HTERT RPE-1 (cell line): ENCODE results near the gene NHERF2.

ENCODE experiments used
- in situ Hi-C: fragments of 300-500 bp; cut with MboI; formaldehyde crosslinking; loops from 4 replicates; pipeline ENCODE4 v1.14.3; 2020; ENCODE audit warnings: low sequenced_read_pairs

Gene NHERF2

GRCh38 chr16:2079311-2079800, 52.7 kb downstream of the NHERF2 start:
- in situ Hi-C loops: no loop called here

GRCh38 chr16:2079991-2080390, 53.3 kb downstream of the NHERF2 start:
- in situ Hi-C loops: no loop called here

- in situ Hi-C loops: no loop called here
Observed at GRCh38 chr16:2081201-2082084, 54.7 kb downstream of the NHERF2 start.

GRCh38 chr16:2082171-2082982, 55.7 kb downstream of the NHERF2 start:
- in situ Hi-C loops: no loop called here

- in situ Hi-C loops: no loop called here
Observed at GRCh38 chr16:2082983-2083364, 56.3 kb downstream of the NHERF2 start.

GRCh38 chr16:2083409-2083808, 56.7 kb downstream of the NHERF2 start:
- in situ Hi-C loops: no loop called here

GRCh38 chr16:2083876-2084780, 57.4 kb downstream of the NHERF2 start:
- in situ Hi-C loops: no loop called here

- in situ Hi-C loops: no loop called here
Observed at GRCh38 chr16:2084895-2085625, 58.4 kb downstream of the NHERF2 start.

GRCh38 chr16:2085669-2086068, 59.0 kb downstream of the NHERF2 start:
- in situ Hi-C loops: no loop called here

GRCh38 chr16:2086106-2086742, 59.5 kb downstream of the NHERF2 start:
- in situ Hi-C loops: no loop called here

GRCh38 chr16:2086812-2087747, 60.4 kb downstream of the NHERF2 start:
- in situ Hi-C loops: no loop called here

GRCh38 chr16:2087748-2088631, 61.3 kb downstream of the NHERF2 start:
- in situ Hi-C loops: no loop called here
